ENCODE measurements around the gene UBE2C. TPM values are rescaled to one million over a fixed set of nuclear protein-coding genes. Genes with fewer than 3 reads are reported as not detected.
"Not testable (repeated sequence)": the region's sequence is repeated elsewhere in the genome, so short reads cannot be mapped to it uniquely, and the experiment has no call there.

UBE2C gene
- polyA plus RNA-seq, 10 donors = 22.4 to 53.7 (median 32.7) TPM

DNA sequence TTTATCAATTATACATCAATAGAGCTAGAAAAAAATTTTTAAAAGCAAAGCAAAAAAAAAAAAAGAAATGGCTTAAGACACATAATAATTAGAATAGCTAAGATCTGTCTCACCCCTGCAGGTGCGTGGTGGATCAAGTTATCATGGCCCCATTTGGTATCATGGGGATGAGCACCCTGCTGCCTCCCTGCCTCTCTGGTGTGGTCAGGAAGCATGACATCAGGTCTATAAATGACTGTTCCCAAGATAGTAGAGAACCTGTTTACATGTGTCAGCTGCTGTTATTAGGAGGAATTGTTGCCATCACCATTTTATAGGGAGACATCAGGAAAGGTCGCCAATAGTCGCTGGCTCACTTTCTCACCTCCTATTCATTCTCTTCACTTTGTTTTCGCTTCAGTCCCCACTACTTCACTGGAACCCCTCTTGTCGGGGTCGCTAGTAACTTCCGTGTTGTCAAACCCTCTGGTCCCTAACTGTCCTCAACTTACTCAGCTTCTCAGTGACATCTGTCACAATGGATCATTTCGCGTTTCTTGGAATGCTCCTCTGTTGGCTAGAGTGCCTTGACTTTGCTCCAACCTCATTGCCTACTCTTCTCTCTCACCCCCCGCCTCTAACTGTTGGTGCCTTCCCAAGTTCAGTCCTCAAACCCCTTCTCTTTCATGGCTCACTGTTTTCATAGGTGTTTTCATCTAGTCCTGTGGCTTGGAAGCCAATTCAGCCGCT is 15.9 kb upstream of the UBE2C start:
- DNase-seq = peak in 2 of 3 donors; percentile 33 to 57

- DNase-seq = not testable (repeated sequence)
Observed at GRCh38 chr20:45797510-45797909, 14.9 kb upstream of the UBE2C start.

DNA sequence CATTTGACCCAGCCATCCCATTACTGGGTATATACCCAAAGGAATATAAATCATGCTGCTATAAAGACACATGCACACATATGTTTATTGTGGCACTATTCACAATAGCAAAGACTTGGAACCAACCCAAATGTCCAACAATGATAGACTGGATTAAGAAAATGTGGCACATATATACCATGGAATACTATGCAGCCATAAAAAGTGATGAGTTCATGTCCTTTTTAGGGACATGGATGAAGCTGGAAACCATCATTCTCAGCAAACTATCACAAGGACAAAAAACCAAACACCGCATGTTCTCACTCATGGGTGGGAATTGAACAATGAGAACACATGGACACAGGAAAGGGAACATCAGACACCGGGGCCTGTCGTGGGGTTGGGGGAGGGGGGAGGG is 14.5 kb upstream of the UBE2C start:
- not testable (repeated sequence) for DNase-seq

DNA sequence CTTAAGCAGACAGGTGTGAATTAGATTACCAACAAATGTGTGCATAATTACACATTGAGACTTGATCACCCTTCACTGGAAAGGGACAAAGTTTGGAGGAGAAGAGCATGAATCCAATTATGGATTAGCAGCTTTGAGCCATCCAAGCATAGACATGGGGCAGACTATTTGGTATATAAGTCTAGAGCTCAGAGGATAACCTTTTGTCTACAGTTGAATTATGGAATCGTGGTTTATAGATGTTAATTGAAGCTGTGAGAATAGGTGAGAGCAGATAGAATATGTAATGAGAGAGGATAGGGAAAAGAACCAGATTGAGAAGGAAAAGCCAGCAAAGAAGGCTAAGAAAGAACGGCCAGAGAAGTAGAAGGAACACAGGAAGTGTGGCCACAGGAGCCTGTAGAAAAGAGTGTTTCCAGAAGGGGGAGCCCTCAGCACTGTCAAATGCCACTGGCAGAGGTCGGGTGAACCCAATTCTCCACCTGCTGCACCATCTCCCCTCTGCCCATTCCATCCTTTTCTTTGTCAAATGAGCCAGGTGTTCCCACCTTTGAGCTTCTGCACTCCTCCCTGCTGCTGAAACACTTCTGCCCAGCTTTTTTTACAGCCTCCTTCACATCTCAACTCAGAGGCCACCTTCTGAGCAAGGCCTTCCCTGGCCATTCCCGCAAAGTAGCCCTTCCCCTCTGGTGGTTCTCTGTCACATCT is 13.4 kb upstream of the UBE2C start:
- peak in 2 of 3 donors; percentile 47 to 66 for DNase-seq

- DNase-seq = no peak
Observed at GRCh38 chr20:45801851-45802250, 10.6 kb upstream of the UBE2C start.

GRCh38 chr20:45810191-45810970 is 2.1 kb upstream of the UBE2C start:
- DNase-seq = no peak

DNA sequence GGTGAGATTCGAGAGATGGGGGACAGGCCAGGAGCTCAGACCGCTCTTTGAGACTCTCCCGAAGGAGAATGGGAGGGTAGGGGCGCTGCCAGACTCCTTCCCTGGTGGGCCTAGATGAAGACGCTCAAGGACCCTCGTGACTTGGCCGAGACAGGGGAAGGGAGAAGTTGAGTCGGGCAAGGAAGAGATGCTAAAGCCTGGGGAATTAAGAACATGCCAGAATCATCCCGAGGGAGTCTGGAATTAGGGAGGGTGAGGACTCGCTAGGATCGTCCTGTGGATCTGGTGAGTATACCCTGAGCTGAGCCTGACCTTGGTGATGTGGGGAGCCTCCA is 529 bp downstream of the UBE2C start:
- no peak for DNase-seq

DNA sequence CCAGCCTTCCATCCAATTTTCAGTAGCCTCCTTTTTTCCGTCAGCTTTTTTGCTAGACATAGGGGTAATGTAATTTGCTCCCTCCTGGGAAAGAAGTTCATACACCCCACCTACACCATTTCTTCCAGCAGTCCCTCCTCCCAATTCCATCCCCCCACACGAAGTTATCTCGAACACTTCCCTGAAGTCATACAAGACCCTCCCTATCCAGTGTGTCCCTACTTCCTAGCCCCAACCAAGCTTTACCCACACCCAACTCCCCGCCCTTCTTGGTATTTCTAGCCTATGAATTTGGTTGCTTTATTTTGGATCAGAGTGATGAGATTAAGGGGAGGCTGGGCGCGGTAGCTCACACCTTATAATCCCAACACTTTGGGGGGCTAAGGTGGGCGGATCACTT is 1.0 kb downstream of the UBE2C start:
- DNase-seq = no peak

- no peak for DNase-seq
Observed at GRCh38 chr20:45814314-45814713, 1.9 kb downstream of the UBE2C start.

GRCh38 chr20:45816951-45817350 is 4.5 kb downstream of the UBE2C start:
- no peak for DNase-seq

DNA sequence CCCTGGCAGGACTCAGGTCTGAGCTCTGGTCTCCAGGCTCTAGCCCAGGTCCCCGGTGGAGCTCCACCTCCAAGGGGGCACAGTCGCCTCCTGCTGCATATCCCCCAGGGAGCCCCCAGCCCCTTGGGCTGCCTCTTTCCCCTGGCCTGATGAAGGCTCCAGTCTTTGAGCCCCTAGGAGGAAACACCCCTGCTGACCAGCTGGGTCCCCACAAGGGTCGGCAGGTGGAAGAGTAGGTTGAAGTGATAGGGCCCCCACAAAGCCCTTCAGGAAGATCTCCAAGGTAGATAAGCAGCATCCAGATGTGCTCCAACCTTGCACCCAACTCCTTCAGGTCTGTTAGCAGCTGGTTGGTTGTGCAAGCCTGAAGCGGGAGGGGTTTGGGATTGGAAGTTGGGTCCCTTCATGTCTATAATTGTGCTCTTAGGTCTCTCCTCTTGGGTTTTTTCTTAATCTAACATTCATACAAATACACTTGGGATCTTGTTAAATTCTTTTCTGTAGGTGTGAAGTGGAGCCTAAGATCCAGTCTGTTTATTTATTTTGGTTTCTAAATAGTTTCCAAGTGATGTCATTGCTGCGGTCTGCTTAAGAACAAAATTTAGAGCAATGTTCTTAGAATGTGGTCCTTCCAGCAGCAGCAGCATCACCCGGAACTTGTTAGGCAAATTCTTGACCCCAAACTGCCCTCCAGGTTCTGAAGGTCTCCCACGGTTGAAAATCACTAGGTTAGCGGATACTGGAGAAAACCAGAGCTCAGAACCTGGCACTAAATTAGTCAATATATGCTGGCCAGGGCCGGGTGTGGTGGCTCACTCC is 5.1 kb downstream of the UBE2C start:
- DNase-seq = no peak

- DNase-seq = no peak
Observed at GRCh38 chr20:45818239-45818638, 5.8 kb downstream of the UBE2C start.

DNA sequence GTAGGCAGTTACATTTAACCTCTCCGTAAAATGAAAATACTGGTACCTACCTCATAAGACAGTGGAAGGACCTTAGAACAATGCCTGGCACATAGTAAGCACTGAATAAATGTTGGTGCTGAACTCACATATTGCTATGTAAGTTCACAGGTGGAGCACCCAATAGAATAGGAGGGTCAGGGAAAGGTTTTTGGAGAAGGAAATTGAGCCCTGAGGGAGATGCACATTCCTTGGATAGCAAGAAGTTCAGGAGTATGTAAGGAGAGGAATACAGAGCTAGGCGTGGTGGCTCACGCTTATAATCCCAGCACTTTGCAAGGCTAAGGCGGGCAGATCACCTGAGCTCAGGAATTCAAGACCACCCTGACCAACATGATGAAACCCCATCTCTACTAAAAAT is 7.0 kb downstream of the UBE2C start:
- no peak for DNase-seq

GRCh38 chr20:45821947-45822346 is 9.5 kb downstream of the UBE2C start:
- no peak for DNase-seq

GRCh38 chr20:45822857-45823256 is 10.4 kb downstream of the UBE2C start:
- DNase-seq = peak in 1 of 3 donors; percentile 57

GRCh38 chr20:45823949-45824835 is 11.7 kb downstream of the UBE2C start:
- DNase-seq = peak in 1 of 3 donors; percentile 56

DNA sequence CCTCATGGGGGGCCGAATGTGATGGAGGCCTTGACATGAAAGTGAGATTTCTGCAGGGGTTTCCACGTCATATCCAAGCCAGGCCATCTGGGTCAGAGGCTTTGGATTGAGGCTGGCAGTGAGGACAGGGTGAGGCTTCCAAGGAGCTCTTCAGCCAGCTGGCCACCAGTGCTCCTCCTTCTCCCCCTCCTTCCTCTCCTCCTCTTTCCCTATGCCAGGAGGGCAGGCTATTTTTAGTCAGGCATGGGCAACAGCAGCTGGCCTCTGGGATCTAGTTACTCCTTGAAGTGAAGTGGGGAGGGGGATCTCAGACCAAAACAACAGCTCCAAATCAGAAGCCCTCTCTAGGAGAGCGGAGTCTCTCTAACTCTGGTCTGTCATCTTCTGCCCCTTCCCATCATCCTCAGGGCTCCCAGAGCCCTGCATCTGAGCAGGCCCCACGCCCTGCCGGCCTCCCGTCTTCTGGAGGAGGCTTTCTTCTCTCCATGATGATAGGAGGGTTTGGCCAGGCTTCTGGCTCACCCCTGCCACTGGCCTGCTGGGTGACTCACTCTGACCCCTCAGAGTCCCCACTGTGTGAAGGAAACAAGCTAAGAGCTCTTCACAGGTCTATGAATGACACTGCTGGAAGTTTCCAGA is 14.1 kb downstream of the UBE2C start:
- peak; percentile 64 to 77 (median 70) for DNase-seq

DNA sequence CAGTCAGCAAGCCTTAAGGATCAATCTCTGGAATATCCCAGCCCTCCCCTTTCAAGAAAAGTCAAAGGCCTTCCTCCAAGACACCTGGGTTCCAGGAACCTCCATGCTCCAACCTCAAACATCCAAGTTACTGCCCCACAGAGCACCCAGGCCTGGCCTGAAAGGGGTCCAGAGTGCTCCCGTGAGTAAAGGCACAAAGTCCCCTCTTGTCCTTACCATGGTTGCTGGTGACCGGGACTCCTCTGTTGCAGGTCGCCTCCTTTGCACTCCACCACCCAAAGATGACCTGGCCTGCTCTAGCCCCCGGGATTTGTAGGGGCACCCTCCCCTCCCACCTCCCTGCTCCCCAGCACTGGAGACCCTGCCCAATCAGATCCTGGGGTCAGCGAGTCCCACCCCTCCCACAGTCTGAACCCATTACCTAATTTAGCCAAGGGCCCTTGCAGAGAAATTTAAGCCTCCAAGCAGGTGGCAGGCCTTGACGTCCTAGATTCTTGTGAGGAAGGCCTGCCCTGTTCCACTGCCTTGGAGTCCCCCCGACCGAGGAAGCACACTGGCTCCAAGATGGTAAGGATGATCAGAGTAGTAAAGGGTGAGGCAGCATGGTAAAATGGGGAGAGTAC is 14.7 kb downstream of the UBE2C start, which contains the start of gene TNNC2:
Gene TNNC2 (minus strand): TSS at position 283 of the 623 bp plus-strand sequence. CDS start 64 bp downstream, at position 219.
- DNase-seq = peak in 2 of 3 donors; percentile 46 to 71

GRCh38 chr20:45827712-45828111 is 15.3 kb downstream of the UBE2C start:
- DNase-seq = no peak

- peak; percentile 70 to 81 (median 72) for DNase-seq
Observed at GRCh38 chr20:45828589-45828988, 16.1 kb downstream of the UBE2C start.
